Activated B cell treated with CpG ODN at 0.5 μM for 24 hours (primary cell): ENCODE results near the gene KCNC1. TPM values are rescaled to one million over a fixed set of nuclear protein-coding genes. Genes with fewer than 3 reads are reported as not detected.

ENCODE experiments used
- ATAC-seq: fragments of 200-7000 bp; cut with Tn5 transposase; one replicate; pipeline ENCODE4 v1.10.0; 2021; ENCODE audit warnings: low read depth, mild to moderate bottlenecking, moderate library complexity
- CTCF ChIA-PET: fragments of 350-600 bp; sonication (Branson Sonifier 250); formaldehyde crosslinking; loops from one replicate; lab custom pipeline; 2021; ENCODE audit warnings: antibody characterized with exemption; lab: Charles Lee
- POLR2A ChIA-PET: fragments of 350-600 bp; sonication (Branson Sonifier 250); formaldehyde crosslinking; loops from one replicate; lab custom pipeline; 2021; ENCODE audit warnings: antibody characterized with exemption; lab: Charles Lee
- DNase-seq: peaks from one replicate; pipeline ENCODE4 v3.0.0; 2022
- H3K27ac Mint-ChIP-seq: one replicate; pipeline ENCODE4 v1.8.0; 2020; ENCODE audit warnings: mixed read lengths
- H3K27me3 Mint-ChIP-seq: one replicate; pipeline ENCODE4 v1.8.0; 2021; ENCODE audit warnings: mixed read lengths
- H3K36me3 Mint-ChIP-seq: one replicate; pipeline ENCODE4 v1.8.0; 2021; ENCODE audit warnings: low read depth, mixed read lengths
- H3K4me1 Mint-ChIP-seq: one replicate; pipeline ENCODE4 v1.8.0; 2021; ENCODE audit warnings: mixed read lengths
- H3K4me3 Mint-ChIP-seq: one replicate; pipeline ENCODE4 v1.8.0; 2020; ENCODE audit warnings: mild to moderate bottlenecking, mixed read lengths
- H3K9me3 Mint-ChIP-seq: one replicate; pipeline ENCODE4 v1.8.0; 2020; ENCODE audit warnings: mixed read lengths
- intact Hi-C: fragments of 100-400 bp; cut with micrococcal nuclease; formaldehyde crosslinking; loops from one replicate; pipeline ENCODE4 v1.15.1; 2024
- total RNA-seq: library from RNA; stranded (reverse); gene quantifications from 2 replicates; pipeline ENCODE4 v1.2.3, GENCODE V29; 2022
- TF ChIP-seq, protein P1 (sequence below): fragments of 200-600 bp; IDR thresholded peaks from one replicate; pipeline ENCODE4 v1.8.0; 2022; ENCODE audit warnings: antibody characterized with exemption, mild to moderate bottlenecking

The KCNC1 gene
- total RNA-seq, 1 donor from 2014 or later = not detected

DNA sequence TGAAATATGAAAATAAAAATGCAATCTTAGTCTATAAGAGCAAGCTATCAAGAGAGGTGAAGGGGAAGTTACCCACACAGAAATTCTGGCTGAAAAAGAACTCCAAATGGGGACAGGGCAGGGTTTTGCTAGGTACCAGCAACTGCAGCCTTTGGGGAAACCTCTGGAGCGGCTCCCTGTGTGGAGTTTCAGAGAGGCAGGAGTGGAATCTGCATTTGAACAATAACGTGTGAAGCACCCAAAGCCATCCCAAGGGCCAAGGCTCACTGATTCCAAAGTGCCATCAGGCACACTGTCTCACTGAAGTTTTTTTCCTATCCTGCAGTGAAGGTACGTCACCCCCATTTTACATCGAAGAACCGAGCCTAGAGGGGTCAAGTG, 87.8 kb downstream of the KCNC1 start:
- intact Hi-C loops = no loop called here
- Mint-ChIP-seq H3K27ac (no peak overlapping the region), H3K4me3 (no peak overlapping the region), H3K4me1 (no peaks in the 10 kb centered on the region), H3K27me3 (no peaks in the 10 kb centered on the region), H3K9me3 (no peaks in the 10 kb centered on the region), H3K36me3 (no peaks in the 10 kb centered on the region)
- DNase-seq (no peak), ATAC-seq (no peak)
- ChIA-PET CTCF (no interaction called here), POLR2A (no interaction called here)
- TF ChIP-seq, protein P1, sequence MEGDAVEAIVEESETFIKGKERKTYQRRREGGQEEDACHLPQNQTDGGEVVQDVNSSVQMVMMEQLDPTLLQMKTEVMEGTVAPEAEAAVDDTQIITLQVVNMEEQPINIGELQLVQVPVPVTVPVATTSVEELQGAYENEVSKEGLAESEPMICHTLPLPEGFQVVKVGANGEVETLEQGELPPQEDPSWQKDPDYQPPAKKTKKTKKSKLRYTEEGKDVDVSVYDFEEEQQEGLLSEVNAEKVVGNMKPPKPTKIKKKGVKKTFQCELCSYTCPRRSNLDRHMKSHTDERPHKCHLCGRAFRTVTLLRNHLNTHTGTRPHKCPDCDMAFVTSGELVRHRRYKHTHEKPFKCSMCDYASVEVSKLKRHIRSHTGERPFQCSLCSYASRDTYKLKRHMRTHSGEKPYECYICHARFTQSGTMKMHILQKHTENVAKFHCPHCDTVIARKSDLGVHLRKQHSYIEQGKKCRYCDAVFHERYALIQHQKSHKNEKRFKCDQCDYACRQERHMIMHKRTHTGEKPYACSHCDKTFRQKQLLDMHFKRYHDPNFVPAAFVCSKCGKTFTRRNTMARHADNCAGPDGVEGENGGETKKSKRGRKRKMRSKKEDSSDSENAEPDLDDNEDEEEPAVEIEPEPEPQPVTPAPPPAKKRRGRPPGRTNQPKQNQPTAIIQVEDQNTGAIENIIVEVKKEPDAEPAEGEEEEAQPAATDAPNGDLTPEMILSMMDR = no peak

DNA sequence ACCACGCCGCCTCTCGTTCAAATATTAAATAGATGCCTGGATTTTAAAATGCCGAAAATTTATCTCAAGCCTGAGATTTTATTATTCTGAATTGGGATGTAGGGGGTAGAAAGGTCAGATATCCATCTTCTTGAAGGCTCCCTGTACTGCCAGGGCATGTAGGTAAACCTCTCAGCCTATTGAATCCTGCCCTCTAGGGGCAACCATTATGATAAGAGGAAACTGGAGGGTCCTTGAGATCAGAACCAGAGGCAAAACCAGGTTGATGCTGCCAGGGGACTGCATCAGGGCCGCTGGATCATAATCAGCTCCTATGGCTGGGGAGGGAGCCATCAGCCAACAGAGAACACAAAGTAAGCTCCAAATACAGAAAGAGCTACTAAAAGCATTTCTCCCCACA, 92.4 kb downstream of the KCNC1 start:
- TF ChIP-seq, protein P1 = no peak
- POLR2A ChIA-PET = no interaction called here
- ATAC-seq = no peak
- H3K27me3 Mint-ChIP-seq = no peaks in the 10 kb centered on the region
- no peaks in the 10 kb centered on the region for H3K9me3 Mint-ChIP-seq
- CTCF ChIA-PET = no interaction called here
- no peaks in the 10 kb centered on the region for H3K4me1 Mint-ChIP-seq
- no peak for DNase-seq
- intact Hi-C loops = no loop called here
- peaks cover 9% of the 10 kb centered on the region for H3K36me3 Mint-ChIP-seq
- H3K27ac Mint-ChIP-seq = no peak overlapping the region
- no peak overlapping the region for H3K4me3 Mint-ChIP-seq

DNA sequence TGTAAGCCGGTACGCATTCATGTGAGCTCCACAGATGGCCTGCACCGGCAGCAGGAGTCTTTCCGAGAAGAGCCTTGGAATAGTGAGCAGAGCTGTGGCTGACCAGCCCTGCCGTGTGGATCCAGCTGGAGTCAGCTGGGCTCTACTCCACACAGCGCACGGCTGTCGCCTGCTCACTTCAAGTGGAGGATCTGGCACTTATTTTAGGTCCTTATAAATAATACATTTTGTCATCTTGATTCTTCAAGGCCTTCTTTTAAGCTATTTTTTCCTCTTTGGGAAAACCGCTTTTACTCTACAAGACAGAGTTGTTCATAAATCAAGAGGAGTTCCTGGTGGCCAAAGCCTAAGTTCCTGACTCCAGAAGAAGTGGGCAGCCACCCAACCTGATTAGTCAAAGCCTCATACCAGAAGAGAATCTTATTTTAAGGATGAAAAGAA, 93.8 kb downstream of the KCNC1 start:
- POLR2A ChIA-PET = no interaction called here
- ATAC-seq (no peak), DNase-seq (no peak)
- H3K4me3 Mint-ChIP-seq = no peak overlapping the region
- CTCF ChIA-PET = no interaction called here
- H3K9me3 Mint-ChIP-seq = no peaks in the 10 kb centered on the region
- no peaks in the 10 kb centered on the region for H3K27me3 Mint-ChIP-seq
- no peak overlapping the region for H3K27ac Mint-ChIP-seq
- no peaks in the 10 kb centered on the region for H3K4me1 Mint-ChIP-seq
- peaks cover 14% of the 10 kb centered on the region for H3K36me3 Mint-ChIP-seq
- intact Hi-C loops = no loop called here
- TF ChIP-seq, protein P1 = no peak

DNA sequence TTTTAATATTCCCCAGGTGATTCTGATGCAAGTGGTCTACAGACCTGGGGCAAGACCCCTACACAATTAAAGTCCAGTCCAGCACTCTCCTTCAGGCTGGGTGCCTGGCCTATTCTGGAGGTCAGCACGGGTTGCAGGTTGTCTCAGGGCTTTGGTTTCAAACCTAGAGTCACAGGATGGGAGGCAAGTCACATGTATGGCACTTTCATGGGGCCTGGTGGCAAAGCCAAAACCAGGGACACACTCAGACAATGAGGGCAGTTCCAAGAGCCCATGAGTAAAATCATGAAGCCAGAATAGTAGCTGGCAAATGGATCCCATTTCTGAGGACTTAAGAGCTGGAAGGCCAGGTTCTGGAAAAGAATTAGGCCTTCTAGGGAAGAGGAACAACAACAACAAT, 96.6 kb downstream of the KCNC1 start:
- TF ChIP-seq, protein P1 = no peak
- intact Hi-C loops = no loop called here
- DNase-seq (no peak), ATAC-seq (no peak)
- CTCF ChIA-PET = no interaction called here
- no peak overlapping the region for H3K27ac Mint-ChIP-seq
- H3K27me3 Mint-ChIP-seq = no peaks in the 10 kb centered on the region
- no peak overlapping the region for H3K4me3 Mint-ChIP-seq
- no peaks in the 10 kb centered on the region for H3K4me1 Mint-ChIP-seq
- no peaks in the 10 kb centered on the region for H3K9me3 Mint-ChIP-seq
- POLR2A ChIA-PET = no interaction called here
- peaks cover 14% of the 10 kb centered on the region for H3K36me3 Mint-ChIP-seq

DNA sequence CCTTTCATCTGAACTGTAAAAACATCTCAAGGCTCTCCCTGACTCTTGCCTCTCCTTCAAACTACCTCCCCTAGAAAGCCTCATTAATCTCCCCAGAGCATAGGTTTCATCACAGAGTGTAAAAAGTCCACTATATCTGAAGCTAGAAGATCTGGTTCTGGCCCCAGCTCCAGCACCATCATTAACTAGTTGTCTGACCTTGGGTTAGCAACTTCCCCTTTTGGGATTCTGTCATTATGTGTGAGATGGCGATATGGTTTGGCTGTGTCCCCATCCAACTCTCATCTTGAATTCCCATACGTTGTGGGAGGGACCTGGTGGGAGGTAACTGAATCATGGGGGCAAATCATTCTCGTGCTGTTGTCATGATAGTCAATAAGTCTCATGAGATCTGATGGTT, 97.3 kb downstream of the KCNC1 start:
- Mint-ChIP-seq H3K4me3 (no peak overlapping the region), H3K27me3 (no peaks in the 10 kb centered on the region), H3K36me3 (peaks cover 14% of the 10 kb centered on the region), H3K9me3 (no peaks in the 10 kb centered on the region), H3K4me1 (no peaks in the 10 kb centered on the region), H3K27ac (no peak overlapping the region)
- ChIA-PET CTCF (no interaction called here), POLR2A (no interaction called here)
- TF ChIP-seq, protein P1 = no peak
- ATAC-seq (no peak), DNase-seq (no peak)
- intact Hi-C loops = no loop called here

Other genes with a start within 250 kb of the KCNC1 start
- gene USH1C, start 190.4 kb upstream of the KCNC1 start, total RNA-seq = not detected in 2 replicates
- not detected in 2 replicates for gene OTOG, start 187.5 kb upstream of the KCNC1 start, total RNA-seq
- gene MYOD1, start 15.2 kb upstream of the KCNC1 start, total RNA-seq = not detected in 2 replicates